Amniotic epithelial cell (primary cell): ENCODE measurements around the gene GRAP2.

Experiments used
- DNase-seq: peaks from one replicate; pipeline ENCODE4 v3.0.0-alpha.2; 2010; ENCODE audit warnings: low read depth

Gene GRAP2

GRCh38 chr22:39965748-39966147, 64.9 kb downstream of the GRAP2 start:
- DNase-seq: no peak

- no peak for DNase-seq
Observed at GRCh38 chr22:39966470-39966869, 65.6 kb downstream of the GRAP2 start.

GRCh38 chr22:39967103-39967829, 66.4 kb downstream of the GRAP2 start:
- DNase-seq: peak; percentile 41

- peak; percentile 83 for DNase-seq
Observed at GRCh38 chr22:39967996-39968972, 67.4 kb downstream of the GRAP2 start.

GRCh38 chr22:39970742-39971141, 69.9 kb downstream of the GRAP2 start:
- no peak for DNase-seq

GRCh38 chr22:39972641-39973040, 71.8 kb downstream of the GRAP2 start:
- no peak for DNase-seq

- no peak for DNase-seq
Observed at GRCh38 chr22:39973656-39974055, 72.8 kb downstream of the GRAP2 start.

- no peak for DNase-seq
Observed at GRCh38 chr22:39974065-39974464, 73.2 kb downstream of the GRAP2 start.

- no peak for DNase-seq
Observed at GRCh38 chr22:39979048-39979447, 78.2 kb downstream of the GRAP2 start.

GRCh38 chr22:39979458-39979857, 78.6 kb downstream of the GRAP2 start:
- DNase-seq: no peak

- no peak for DNase-seq
Observed at GRCh38 chr22:39980596-39980995, 79.7 kb downstream of the GRAP2 start.

GRCh38 chr22:39983346-39983745, 82.5 kb downstream of the GRAP2 start:
- DNase-seq: no peak

GRCh38 chr22:39984006-39984405, 83.1 kb downstream of the GRAP2 start:
- peak; percentile 68 for DNase-seq

- no peak for DNase-seq
Observed at GRCh38 chr22:39984746-39985145, 83.9 kb downstream of the GRAP2 start.

GRCh38 chr22:39985383-39986035, 84.6 kb downstream of the GRAP2 start:
- no peak for DNase-seq

GRCh38 chr22:39988386-39989114, 87.7 kb downstream of the GRAP2 start:
- no peak for DNase-seq

GRCh38 chr22:39989633-39990032, 88.7 kb downstream of the GRAP2 start:
- DNase-seq: no peak

GRCh38 chr22:39990686-39991085, 89.8 kb downstream of the GRAP2 start:
- no peak for DNase-seq

- no peak for DNase-seq
Observed at GRCh38 chr22:39991159-39991860, 90.4 kb downstream of the GRAP2 start.

GRCh38 chr22:39992088-39992826, 91.4 kb downstream of the GRAP2 start:
- no peak for DNase-seq
